GM18499 (cell line): Measurements from ENCODE around the gene OPA1.

ENCODE experiments used
- ATAC-seq: cut with Tn5 transposase; IDR thresholded peaks from one replicate; pipeline ENCODE4 v1.9.1; 2021; ENCODE audit warnings: moderate number of reproducible peaks; ENCODE audit not compliant: insufficient read depth, unreplicated experiment

Gene OPA1

DNA sequence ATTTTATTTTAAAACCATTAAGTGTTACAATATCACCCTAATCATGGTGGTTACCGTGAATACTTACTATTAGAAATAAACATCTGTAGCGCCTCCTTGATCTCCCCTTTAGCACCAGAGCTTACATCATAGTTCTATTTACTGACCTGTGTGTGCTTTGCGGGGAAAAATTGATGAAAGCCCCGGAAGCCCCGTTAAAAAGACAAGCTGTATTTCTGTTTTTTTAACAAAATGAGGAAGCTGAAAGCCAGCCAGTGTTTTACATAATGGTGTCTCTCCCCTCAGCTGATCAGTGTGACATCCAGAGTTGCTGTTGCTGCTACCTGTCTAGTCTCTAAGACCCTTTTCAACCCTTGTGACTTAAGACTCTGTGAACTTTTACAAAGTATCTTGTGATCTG lies 100.8 kb downstream of the OPA1 start:
- peak; percentile 58 for ATAC-seq

DNA sequence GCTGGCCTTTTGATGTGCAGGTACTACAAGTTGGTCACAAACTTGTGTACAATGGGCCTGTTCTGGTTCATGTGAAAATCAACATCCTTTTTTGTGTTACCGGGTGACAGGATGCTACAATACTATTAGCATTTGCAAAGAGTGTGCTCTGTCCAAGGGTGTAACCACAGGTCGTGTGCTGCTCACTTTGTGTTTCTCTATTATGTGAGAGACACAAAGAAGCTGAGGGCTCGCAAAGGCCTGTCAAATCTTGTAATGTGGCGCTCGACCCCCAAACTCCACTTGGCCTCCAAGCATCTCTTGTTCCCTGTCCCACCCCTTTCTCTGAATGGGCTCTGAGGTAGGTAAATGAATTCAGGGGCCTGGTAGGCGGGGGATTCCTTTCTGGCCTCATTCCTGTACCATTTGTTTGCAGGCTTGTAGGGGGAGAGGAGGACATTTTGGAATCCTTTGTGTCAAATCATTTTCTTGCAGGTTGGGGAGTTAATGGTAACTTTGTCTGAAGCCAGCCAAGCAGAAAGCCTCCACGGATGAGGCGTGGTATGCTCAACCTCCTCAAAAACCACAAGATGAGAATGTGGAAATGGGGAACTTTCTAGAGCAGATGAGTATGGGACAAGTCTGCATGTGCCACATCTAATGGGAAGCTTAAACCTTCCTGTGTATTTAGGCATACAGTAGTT lies 109.1 kb downstream of the OPA1 start:
- ATAC-seq = no peak

DNA sequence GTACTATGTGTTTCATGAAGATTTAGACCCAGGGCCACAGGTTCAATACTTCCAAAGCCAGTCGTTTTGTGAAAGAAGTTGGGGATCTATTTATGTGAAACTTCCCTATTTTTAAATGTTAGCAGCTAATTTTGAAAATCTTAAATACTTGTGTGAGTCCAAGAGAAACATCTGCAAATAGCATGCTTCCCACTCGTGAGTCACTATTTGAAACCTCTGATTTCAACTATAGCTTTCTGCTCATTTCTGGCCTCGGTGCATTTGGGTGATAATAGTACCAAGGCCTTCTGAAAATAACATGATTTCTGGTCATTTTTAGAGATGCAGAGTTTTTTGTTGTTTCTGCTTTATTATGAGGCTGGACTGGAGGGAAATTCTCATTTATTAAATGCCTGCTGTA lies 110.0 kb downstream of the OPA1 start:
- ATAC-seq = no peak

DNA sequence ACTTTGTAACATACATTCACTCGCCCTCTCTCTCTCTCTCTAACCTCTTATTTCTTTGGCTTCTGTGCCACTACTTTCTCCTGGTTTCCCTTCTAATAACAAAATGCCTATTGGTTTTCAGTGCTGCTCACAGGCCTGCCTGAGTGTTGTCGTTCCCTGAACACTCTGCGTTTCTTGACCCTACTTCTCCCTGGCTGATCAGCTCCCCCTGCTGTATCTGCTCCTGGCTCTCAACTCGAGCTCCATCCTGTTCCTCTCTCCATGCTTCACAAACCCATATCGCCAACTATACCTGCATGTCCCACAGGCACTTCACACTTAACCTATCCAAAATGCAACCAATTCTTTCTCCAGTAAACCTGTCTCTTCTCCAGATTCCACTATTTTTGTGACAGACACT lies 111.4 kb downstream of the OPA1 start:
- ATAC-seq = no peak

DNA sequence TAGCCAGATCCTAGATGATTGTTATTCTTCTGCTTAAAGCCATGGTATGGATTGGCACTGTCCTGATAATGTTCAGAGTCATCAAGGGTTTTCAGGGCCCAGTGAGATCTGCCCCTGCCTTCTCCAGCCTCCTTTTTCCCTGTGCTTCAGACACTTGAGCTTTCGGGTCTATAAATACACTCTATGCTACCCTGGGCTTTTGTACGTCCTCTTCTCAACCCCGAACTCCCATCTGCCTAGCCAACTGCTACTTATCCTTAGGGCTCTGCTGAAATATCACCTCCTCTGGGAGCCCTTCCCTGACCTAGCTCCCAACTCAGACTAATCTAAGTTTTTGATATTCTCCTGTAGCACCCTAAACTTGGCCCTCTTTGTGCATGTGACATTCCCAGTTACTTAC lies 115.3 kb downstream of the OPA1 start:
- ATAC-seq = no peak

DNA sequence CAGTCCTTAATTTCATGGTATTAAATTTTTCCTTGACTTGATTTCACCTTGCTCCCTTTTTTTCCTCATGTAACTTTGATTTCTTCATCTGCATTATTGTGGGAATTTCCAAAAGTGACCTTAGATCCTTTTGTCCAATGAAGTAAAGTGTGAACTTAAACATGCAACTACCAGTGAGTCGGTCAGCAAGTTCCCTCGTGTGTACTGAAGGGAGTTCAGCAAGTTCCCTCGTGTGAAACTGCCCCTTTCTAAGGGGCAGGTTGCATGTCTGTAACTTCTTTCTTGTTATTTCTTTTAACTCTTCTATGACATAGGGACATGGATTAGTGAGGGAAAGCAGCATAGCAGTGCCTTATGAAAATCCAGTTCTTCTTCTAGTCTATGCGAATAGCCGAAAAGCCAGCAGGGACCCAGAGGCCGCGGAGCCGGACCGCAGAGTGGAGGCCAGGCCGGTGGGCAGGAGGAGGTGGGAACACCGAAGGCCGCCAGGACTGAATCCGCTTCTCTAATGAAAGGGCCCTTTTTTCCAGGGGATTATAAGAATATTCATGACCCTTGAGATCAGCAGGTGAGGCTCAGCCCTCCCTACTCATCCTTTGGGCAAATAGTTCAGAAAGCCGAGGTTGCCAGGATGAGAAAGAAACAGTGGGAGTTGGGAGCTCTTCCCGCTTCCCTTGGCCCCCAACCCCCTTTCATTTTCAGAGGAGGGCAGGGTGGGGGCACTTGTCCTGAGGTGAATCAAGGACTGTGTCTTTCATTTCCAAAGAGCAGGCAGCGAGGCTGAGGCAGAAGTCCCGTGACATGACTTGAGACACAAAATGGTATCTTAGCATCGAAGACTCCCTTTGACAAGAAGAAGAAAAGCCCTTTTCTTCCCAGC lies 117.5 kb downstream of the OPA1 start:
- ATAC-seq = no peak

DNA sequence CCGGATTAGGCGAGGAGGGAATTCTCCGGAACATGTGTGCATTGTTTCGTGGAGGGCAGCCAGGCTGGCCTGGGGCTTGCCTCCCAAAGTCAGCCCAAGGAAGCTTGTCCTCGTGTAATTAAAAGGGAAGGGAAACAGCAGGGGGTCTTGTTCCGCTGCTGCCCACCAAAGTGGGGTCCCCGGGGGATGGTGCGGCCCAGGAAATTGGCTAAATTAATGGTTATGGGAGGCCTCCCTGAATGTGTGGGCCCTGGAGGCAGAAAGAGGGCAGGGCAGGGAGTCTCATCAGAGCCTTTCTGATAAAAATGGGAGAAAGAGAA lies 118.1 kb downstream of the OPA1 start:
- ATAC-seq = no peak

DNA sequence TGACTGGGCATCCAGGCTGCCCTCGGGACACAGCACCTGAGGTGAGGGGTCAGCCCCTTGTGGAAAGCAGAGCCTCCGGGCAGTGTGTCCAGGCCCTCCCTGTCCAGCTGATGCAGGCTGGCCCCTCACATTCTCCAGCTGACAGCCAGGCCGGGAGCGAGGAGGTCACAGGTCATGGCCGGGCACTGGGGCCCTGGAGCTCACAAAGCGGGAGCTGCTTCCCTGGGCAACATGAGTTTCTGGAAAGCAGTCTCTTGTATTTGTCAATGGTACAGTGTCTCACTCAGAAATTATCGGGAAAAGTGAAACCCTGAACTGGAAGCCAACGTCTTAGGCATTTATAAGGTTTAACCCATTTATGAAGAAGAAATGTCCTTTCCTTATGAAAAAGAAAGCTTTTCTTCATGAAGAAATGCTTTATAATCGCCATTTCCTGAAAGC lies 118.5 kb downstream of the OPA1 start:
- no peak for ATAC-seq

DNA sequence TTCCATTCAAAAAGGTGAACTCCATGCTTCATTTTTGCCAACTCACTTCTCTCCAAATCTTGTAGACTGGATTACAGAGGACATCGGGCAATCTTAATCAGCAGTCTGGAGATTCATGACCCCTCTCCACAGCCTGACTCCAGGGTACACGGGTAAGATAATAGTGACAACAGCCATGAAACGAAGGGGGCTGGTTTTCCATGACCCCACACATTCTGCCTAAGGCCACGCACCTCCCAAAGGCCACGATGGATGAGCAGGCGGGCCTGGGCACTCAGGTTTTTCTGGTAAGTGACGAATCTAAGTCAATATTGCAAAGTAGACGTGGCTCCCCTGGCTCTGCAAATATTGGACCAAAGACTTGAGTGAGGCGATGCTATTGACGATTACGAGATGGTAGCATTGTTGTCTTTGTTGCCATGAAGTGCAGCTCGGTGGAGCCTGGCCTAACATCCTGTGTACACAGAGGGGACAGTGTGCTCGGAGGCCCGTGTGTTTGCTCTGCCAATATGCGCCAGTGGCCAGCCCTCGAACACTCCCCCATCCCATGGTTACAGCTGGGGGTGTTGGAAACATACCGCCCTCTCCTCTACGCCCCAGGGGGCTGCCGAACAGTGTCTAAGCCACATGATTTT lies 119.1 kb downstream of the OPA1 start:
- ATAC-seq = no peak

DNA sequence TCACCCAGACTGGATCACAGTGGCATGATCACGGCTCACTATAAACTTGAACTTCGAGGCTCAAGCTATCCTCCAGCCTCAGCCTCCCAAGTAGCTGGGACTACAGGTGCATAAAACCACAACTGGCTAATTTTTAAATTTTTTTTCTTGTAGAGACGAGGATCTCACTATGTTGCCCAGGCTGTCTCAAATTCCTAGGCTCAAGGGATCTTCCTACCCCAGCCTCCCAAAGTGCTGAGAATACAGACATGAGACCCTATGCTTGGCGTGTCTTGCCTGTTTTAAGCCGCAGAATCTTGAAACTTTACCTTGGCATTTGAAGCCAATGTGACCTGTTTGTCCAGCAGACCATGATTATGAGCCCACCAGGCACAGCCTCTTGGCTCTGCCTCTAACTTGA lies 119.9 kb downstream of the OPA1 start:
- no peak for ATAC-seq

DNA sequence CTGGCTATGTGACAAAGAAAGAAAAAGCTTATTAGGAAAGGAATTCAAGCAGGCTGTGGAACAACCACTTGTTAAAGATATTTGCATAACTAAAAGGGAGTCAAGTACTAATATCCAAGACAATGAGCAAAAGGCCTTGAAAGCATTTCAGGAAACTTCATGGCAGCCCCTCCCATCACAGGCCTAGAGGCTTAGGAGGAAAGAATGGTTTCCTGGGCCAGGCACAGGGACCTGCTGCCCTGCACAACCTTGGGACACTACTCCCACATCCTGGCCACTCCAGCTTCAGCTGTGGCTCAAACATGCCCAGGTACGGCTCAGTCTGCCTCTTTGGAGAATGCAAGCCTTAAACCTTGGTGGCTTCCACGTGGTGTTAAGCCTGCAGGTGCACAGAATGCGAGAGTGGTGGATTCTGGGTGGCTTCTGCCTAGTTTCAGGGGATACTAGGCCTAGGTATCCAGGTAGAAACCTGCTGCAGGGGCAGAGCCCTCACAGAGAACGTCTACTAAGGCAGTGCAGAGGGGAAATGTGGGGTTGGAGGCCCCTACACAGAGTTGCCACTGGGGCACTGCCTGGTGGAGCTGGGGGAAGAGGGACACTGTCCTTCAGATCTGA lies 121.6 kb downstream of the OPA1 start:
- ATAC-seq = no peak

DNA sequence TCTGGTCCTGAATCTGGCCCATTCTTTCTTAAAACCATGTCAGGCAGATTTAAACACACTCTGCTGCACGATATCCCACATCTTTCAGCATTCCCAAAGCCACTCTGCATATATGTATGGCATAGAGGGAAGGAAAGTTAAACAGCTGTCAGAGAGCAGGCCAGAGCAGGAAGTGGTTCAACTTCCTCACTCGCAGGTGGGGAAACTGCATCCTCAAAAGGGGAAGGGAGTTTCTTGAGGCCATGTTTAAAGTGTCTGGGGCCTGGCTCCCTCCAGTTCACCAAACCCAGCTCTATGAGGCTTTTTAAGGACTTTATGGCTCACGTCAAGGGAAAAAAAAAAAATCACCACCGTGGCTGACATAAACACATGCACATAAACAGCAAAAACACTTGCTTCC lies 123.1 kb downstream of the OPA1 start:
- no peak for ATAC-seq

DNA sequence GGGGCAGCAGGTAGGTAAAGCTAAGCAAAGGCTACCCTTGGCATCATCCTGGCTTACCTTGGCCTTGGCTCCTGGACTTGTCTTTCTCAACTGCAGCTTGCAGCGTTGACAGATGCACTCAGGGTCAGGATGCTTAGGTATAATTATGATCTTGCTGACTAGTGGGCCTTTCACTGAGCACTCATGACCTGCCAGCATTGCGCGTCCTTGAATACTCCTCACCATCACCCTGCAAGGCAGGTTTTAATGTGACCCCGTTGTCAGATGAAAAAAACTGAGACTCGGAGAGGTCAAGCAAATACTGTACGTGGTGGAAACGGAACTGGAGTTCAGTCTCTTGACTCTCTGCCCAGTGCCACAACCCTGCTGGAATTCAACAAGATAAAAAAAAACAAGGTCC lies 126.7 kb downstream of the OPA1 start:
- no peak for ATAC-seq

DNA sequence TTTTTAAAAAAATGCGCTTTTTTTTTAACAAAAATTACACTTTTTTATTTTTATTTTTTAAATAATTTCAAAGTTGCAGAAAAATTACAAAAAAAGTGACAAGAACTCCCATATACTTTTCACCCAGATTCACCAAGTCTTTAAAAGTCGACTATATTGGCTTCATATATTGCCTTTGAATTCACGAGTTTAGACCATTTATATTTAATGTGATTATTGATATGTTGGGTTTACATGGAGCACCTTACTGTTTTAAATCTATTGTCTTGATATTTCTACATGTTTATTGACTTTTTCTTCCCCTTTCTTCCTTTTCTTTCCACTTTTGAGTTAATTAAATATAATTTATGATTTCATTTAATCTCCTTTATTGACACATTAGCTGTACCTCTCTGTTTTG lies 127.2 kb downstream of the OPA1 start:
- ATAC-seq = no peak

DNA sequence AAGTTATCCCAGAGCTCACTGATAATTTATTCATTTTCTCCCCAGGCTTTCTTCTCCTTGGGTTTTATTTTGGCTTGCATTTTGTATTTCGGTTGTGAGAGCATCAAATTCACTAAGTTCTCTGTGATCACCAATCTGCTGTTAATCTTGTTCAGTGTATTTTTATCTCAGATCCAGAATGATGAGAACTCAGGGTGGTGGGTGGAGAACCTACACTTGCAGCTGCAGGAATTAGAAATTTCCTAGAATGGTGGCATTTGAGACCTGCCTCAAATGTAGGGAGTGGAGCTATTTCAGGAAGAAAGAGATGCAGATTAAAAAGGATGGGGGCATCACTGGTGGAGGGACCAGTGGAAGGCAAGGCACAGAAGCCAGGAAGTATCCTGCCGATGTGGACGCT lies 129.6 kb downstream of the OPA1 start:
- no peak for ATAC-seq

DNA sequence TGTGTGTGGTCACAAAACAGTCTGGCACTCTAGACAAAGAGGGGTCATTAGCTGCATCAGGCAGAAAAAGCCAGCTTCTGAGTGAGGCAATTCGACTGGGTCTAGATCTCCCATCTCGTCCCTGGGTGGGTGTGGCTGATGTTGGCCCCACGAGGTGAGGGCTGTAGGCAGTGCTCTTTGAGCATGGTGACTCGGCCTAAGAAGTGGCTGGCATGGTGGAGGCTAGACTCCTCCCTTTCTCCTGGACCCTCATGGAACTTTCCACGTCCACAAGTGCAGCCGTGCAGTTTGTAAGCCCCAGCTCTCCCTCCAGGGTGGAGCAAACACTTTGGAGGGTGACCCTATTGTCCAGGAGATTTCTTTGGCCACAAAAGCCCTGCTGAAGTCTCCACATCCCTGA lies 134.1 kb downstream of the OPA1 start:
- ATAC-seq = no peak

DNA sequence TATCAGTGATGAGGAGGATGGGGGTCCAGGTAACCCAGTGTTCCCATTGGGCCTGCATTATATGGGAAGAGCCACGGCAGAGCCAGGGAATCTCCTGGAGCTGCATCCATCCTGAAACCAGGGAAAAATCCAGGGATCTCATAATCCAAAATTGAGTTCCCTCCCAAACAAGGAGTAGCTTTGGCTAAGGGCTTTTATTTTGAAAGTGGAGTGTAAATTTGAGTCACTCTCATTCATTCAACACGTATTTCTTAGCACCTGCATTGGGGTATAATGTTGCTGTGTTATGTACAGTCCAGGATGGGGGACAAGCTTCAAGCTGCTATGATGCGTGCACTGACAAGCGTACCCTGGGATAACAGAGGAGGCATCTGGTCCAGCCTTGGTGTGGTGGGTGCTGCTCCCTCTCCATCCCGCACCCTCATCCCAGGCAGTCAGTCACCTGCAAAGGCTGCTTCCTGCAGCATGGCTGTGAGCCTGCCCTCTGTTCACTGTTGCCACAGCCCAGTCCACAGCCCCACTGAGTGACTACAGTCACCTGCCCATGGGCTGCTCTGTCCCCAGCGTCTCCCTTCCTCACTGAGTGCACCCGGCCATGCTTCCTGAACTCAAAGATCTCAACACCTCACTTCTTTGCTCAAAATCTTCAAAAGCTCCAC lies 135.6 kb downstream of the OPA1 start:
- ATAC-seq = no peak

DNA sequence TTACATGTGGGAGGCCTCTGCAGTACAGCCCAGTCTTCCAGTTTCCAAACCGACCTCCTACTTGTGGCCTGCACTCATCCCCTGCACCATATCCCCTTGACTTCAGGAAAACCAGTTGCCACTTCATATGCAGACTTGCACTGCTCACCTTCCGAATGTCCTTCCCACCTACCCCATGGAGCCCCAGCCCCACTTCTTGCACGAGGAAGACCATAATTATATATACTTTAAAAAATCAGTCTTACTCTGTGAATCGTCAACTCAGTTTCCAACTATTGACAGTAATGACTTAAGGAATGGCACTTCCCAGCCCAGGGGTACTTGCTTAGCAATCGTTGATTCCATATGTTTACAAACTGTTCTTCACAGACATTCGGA lies 136.1 kb downstream of the OPA1 start:
- no peak for ATAC-seq

DNA sequence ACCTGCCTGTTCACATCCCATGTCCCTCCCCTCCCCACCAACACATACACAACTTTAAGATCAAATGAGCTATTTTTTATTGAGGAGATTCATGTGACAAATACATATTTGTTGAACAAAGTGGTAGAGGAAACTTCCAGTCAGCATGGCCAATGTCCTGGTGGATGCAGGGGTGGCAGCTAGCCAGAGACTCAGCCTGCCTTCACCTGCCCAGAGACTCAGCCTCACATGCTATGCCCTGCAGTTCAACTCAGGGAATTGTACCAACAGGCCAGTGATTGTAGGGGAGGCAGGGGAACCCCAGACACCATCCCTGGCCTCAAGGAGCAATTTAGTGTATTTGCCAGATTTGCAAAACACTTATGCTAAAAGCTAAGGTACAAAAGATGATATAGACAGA lies 136.6 kb downstream of the OPA1 start:
- no peak for ATAC-seq

DNA sequence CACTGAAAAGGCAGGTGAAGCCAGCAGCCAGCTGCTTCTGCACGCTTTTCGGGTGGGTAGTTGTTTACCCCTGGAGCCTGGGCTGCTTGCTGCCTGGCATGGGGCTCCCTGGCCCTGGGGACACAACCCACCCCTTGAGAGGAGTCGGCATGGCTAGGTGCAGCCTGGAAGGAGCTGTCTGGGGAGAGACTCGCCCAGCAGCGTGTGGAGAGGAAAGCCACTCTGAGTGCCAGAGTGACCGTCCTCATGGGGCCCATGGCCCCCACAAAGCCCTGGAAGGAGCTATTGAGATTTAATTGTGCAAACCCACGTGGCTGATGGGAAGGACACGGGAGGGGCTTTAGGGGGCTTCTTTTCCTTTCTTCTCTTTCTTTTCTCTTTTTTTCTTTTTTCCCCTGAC lies 137.5 kb downstream of the OPA1 start:
- ATAC-seq = no peak

DNA sequence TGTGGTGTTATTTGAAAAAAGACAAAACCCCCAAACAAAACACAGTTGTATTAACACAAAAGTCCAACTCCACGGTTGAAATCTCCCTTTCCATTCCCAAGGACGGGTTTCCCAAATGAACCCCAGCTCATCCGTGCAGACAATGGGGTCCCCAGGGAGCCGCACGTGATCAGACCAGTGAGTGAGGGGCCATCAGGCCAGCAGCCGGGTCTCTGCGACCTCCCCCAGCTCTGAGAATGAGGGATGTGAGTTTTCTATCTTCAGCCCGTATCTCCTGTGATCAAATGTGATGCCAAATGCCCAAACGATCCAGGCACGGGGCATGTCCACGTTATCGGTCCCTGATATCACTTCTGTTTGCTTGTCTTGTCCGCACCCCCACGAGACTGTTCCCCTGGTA lies 138.0 kb downstream of the OPA1 start:
- ATAC-seq = no peak
